H4 (cell line): ENCODE measurements around the gene CPNE4. TPM values are rescaled to one million over a fixed set of nuclear protein-coding genes. Genes with fewer than 3 reads are reported as not detected.
A peak's percentile ranks its signal among the peaks of the same experiment; 100 is the strongest.
"Not testable (repeated sequence)": the region's sequence is repeated elsewhere in the genome, so short reads cannot be mapped to it uniquely, and the experiment has no call there.

Experiments
- DNase-seq: peaks from one replicate; pipeline ENCODE4 v3.0.0-alpha.2; 2015; ENCODE audit warnings: low spot score
- total RNA-seq: library from RNA; depleted of rRNA; stranded (reverse); fragments of >200 nt; shearing (Covaris generic); gene quantifications from 2 replicates; pipeline ENCODE4 v1.2.3, GENCODE V29; 2014

The CPNE4 gene
- total RNA-seq, 1 experiment from 2014 or later = 0.14 TPM

GRCh38 chr3:131957980-131958379, 76.8 kb downstream of the CPNE4 start:
- no peak for DNase-seq

- DNase-seq = no peak
Observed at GRCh38 chr3:131957511-131957910, 77.3 kb downstream of the CPNE4 start.

DNA sequence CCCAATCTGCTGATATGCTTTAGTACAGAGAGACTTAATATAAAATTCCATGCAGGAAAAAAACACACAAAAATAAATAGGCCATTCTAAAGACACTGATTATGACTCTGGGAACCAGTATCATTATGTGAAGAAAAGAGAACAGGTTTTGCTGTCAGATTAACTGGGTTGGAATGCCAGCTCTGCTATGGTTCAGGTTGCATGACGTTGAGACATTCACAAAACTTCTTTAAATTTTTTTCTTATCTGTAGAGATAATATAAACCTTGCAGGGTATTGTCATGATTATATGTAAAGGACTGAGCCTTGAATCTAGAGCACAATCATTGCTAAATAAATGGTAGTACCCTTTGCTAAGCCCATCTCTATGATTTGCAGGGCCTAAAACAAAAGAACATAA, 86.0 kb downstream of the CPNE4 start:
- DNase-seq = no peak

DNA sequence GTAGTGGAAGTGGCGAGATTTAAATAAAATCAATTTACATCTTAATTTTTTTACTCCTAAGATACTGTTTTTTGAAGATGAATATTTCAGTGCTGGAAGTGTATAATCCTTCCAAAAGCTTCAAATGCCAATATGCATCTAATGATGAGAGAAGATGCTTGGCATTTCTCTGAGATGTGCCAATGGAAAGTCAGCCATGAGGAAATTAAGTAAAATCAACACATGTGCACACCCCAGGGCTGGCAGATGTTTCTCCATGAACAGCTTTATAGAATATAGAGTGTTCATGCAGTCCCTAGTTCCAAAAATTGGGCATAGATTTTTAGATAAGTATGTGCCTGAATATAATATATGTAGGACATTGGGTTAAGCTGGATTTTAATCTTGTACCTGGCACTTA, 90.1 kb downstream of the CPNE4 start:
- no peak for DNase-seq

- DNase-seq = no peak
Observed at GRCh38 chr3:131933665-131934064, 101.1 kb downstream of the CPNE4 start.

DNA sequence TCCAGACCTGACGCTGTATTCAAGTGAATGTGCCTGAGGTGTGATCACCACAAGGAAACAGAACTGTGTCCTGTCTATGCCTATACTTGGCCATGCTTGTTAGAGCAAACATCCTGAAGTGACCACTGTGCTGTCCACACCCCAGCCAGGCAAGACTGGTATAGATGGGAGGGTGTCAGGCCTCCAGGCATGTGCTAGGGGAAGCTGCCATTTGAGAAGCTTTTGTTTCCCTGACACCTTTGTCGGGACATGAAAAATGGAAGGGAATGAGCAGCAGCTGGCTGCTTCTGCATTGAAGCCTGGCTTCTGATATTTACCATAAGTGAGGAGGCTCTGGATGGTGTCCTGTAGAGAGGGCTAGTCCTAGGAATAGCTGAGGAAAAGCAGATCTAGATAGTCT, 106.2 kb downstream of the CPNE4 start:
- DNase-seq = no peak

GRCh38 chr3:131925571-131925970, 109.2 kb downstream of the CPNE4 start:
- no peak for DNase-seq

DNA sequence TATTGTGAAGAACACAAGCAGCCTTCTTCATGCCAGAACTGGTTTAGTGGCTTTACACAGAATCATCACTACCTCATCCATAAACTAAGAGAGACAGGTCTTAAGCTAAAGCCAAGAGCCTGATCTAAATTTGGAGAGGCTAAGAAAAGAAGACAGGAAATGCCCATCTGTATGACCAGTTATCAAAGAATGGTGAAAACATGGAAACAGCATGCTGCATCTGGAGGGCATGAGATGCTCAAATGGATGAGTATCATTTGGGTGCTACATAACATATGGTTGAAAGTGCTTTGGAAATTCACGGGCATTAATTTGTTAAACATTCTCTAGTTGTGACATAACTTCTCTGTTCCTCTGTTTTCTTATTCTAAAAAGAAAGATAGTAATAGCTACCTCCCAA, 112.5 kb downstream of the CPNE4 start:
- DNase-seq = no peak

- DNase-seq = no peak
Observed at GRCh38 chr3:131917006-131917405, 117.8 kb downstream of the CPNE4 start.

DNA sequence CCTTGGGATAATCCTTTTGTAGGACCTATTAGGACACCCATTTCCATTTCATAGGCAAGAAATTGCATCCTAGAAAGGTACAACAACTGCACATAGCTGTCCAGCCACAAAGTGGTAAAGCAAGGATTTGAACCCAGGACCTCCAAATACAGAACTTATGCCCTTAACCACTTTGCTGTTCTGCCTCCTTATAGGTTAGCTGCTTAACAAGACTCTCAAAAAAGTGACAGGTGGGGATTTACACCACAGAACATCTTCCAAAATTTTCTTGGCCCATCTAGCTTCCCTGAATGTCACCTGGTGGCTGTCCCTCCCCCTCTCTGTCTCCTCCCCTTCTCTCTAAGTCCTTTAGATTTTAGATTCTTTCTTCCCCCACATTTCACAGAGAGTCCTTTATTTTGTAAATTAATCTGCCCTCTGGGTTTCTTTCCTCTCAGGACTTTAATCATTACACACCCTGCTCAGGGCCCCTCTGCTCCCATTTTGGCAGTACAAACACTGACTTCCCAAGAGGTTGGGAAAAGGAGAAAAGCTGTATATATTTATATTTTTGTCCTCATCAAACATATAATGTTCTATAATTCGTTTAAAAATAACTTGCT, 120.6 kb downstream of the CPNE4 start:
- no peak for DNase-seq

GRCh38 chr3:131912255-131912654, 122.6 kb downstream of the CPNE4 start:
- DNase-seq = no peak

- DNase-seq = no peak
Observed at GRCh38 chr3:131907796-131908195, 127.0 kb downstream of the CPNE4 start.

- DNase-seq = peak; percentile 78
Observed at GRCh38 chr3:131903988-131904415, 130.8 kb downstream of the CPNE4 start.

DNA sequence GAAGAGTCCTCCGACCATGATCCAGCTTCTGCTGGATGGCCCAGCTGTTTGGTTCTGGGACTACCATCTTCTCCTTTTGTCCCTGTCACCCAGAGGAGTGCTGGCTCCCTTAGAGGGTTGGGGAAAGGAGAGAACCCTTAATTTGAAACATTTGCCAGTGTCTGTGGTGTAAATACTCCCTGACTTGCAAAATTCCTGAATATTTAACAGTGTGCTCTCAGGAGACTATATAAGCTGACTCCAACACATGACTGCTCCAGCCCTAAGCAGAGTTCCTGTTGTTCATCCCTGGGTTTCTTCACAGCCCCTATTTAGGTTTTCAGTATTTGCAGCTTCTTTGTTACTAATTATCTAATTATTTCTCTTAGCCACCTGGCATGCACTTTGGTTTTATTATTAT, 133.1 kb downstream of the CPNE4 start:
- no peak for DNase-seq

DNA sequence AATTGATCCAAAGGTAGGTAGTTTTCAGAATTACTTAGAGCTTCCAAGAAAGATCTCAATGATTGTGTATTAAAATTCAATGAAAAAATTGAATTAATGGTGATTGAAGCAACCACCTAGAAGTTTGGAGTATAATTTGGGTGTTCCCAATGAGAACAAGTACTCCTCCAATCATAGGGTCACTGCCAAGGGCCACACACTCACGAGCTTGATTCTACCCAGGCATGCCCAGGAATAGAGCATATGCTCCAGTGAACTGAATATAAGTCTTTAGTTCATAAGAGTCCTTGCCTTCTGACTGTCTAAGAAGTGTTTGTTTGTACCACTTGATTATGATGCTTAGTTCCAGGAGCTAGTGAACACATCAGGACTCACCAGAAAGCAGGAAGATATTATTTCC, 133.9 kb downstream of the CPNE4 start:
- DNase-seq = no peak

DNA sequence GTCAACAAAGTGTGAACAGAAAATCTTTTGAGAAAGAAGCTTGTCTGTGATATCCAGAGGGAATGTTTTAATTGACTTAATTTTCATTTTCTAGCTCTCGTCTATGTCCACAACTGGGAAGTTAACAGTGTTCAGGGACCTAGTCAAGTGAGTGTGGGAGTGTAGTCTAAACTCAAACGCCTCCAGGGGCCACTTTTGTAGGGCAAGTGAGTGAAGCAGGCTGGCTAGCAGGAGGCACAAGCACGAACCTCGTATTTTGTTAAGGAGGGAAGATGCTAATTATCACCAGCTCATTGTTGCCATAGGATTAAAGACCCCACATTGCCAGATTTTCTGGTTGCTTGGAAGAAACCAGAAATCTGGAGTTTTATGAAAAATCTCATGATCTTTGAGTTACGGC, 135.8 kb downstream of the CPNE4 start:
- DNase-seq = no peak

DNA sequence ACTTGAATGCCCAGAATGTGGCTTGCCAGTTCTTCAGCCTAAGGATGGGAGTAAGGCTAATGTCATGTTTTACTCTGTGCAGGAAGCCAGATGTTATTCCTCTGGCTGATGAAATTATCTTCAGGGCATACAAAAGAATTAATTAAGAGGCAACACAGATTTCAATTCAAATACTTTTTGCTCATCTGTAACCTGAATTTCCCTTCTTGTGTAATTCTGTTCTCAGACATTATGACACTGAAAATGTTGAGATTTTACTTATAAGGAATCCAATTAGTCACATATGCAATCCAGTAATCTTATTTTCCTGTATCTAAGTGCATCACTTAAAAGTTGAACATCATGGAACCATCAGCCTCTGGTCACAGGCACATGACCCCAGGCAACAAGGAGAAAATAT, 136.5 kb downstream of the CPNE4 start:
- no peak for DNase-seq

DNA sequence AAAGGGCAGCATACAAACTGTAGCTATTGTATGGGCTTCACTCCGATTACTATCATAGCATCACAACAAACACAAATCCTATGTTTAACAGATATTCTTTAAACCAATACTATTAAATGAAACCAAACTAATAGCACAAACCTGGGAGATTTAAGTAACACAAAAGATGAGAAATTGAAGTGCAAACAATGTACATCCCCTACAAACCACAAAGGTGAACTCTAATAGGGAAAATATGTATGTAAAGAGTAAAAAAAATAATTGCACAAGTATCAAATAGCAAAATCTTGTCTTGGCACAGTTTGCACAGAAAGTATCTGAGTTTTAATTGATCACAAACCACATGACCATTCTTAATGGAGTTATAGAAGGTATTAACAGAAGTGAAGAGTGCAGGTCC, 138.5 kb downstream of the CPNE4 start:
- DNase-seq = no peak

GRCh38 chr3:131895766-131896165, 139.0 kb downstream of the CPNE4 start:
- no peak for DNase-seq

- no peak for DNase-seq
Observed at GRCh38 chr3:131892331-131892730, 142.5 kb downstream of the CPNE4 start.

GRCh38 chr3:131885871-131886270, 148.9 kb downstream of the CPNE4 start:
- DNase-seq = not testable (repeated sequence)

DNA sequence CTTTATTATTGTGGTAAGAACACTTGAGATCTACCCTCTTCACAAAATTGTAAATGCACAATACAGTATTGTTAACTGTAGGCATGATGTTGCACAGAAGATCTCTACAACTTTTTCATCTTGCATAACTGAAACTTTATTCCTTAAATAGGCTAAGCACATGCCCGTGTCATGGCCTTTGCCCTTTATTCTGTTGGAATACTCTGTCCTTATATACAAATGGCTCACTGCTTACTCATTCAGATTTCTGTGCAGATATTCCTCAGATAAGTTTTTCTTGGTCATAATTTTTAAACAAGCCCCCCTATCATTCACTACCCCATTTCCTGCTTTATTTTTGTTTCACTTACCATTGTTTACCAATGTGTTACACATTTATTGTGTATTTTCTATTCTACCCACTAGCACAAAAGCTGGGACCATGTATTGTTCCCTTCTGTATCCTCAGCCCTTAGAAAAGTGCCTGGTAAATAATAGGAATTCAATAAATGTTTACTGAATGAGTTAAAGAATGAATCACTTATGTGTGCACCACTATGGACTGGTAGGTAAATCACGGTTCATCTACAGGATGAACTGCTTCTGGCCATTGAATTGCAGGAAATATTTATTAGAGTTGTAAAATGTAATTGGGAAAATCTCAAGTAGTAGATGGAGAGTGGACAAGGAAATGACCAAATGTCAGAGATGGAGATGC, 151.0 kb downstream of the CPNE4 start:
- DNase-seq = no peak

DNA sequence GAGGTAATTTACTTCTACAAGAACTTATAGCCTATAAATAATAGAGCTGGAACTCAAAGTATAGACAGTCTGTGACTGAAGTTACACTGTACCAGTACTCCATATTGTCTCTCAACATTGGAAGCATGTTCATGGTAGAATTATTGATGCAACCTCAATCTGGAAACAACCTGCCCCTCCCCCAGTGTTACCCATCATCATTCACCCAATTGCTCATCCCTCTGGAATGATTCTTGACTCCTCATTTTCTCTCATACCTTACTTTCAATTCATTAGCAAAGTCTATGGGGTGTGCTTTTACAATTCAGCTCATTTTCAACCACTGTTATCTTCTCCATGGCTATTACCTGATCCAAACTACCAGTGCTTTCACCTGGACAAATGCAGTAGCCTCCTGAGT, 151.7 kb downstream of the CPNE4 start:
- no peak for DNase-seq

- no peak for DNase-seq
Observed at GRCh38 chr3:131881777-131882176, 153.0 kb downstream of the CPNE4 start.
